ENCODE results near the gene TPPP2.

TPPP2 gene

GRCh38 chr14:21081521-21082142, 51.6 kb downstream of the TPPP2 start:
- no peak for DNase-seq
